ENCODE data around the gene ATG2B. TPM values are rescaled to one million over a fixed set of nuclear protein-coding genes. Genes with fewer than 3 reads are reported as not detected.

Gene ATG2B
- total and polyA plus RNA-seq, 2 donors (not counting 1 experiment from before 2014, with no cell fraction given): 15.0 to 30.9 TPM

DNA sequence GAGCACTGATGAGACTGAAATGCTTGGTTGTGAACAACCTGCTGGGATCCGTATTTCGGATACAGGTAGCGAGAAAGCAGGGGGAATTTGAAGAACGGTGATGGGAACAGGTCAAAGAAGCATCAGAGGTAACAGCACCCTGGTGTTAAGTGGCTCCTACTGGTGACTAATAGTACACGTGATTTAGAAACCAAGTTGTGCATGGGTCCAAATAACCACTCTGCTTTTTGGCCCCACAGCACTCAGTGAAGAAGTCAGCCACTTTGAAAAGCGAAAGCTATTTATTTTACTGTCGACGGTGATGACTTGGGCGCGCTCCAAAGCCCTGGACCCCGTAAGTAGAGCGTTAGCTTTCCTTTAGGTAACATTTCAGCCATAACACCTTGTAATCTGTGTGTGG lies 45.5 kb upstream of the ATG2B start:
- TF ChIP-seq EZH2 (IDR thresholded peaks at IDR 0.05; ENCODE audit: low read length, missing control alignments): no peak
- TF ChIP-seq, protein P1, sequence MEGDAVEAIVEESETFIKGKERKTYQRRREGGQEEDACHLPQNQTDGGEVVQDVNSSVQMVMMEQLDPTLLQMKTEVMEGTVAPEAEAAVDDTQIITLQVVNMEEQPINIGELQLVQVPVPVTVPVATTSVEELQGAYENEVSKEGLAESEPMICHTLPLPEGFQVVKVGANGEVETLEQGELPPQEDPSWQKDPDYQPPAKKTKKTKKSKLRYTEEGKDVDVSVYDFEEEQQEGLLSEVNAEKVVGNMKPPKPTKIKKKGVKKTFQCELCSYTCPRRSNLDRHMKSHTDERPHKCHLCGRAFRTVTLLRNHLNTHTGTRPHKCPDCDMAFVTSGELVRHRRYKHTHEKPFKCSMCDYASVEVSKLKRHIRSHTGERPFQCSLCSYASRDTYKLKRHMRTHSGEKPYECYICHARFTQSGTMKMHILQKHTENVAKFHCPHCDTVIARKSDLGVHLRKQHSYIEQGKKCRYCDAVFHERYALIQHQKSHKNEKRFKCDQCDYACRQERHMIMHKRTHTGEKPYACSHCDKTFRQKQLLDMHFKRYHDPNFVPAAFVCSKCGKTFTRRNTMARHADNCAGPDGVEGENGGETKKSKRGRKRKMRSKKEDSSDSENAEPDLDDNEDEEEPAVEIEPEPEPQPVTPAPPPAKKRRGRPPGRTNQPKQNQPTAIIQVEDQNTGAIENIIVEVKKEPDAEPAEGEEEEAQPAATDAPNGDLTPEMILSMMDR (conservative IDR thresholded peaks at IDR 0.05 in 1 of 2, IDR thresholded peaks at IDR 0.05 in 1 of 2; ENCODE audit: low read depth in 1 of 2, low read length in 2 of 2): no peak
- Histone ChIP-seq H3K4me1 (ENCODE audit: control insufficient read depth, extremely low read depth, insufficient read depth, low read length) (no peaks in the 10 kb centered on the region), H3K36me3 (ENCODE audit: control insufficient read depth, insufficient read depth, low read length) (no peaks in the 10 kb centered on the region), H3K27me3 (ENCODE audit: control insufficient read depth, insufficient read depth, low read length) (no peaks in the 10 kb centered on the region), H3K4me3 (replicated peaks in 1 of 4; ENCODE audit: control extremely low read depth in 1 of 4, insufficient read depth in 1 of 4, low read depth in 3 of 4, low read length in 4 of 4) (no peak overlapping the region), H2AFZ (ENCODE audit: low read length) (no peak overlapping the region), H3K9ac (ENCODE audit: insufficient read depth, low read length) (no peak overlapping the region), H3K9me3 (ENCODE audit: control insufficient read depth, insufficient read depth, low read depth, low read length) (no peaks in the 10 kb centered on the region), H4K20me1 (ENCODE audit: control insufficient read depth, extremely low read depth, insufficient read depth, low read length) (no peaks in the 10 kb centered on the region), H3K4me2 (ENCODE audit: extremely low read depth, insufficient read depth, low read length) (no peak overlapping the region), H3K27ac (ENCODE audit: insufficient read depth, low read length) (no peak overlapping the region), H3K79me2 (ENCODE audit: control insufficient read depth, insufficient read depth, low read length) (no peaks in the 10 kb centered on the region)
- DNase-seq (ENCODE audit: low read depth in 2 of 2): no peak

DNA sequence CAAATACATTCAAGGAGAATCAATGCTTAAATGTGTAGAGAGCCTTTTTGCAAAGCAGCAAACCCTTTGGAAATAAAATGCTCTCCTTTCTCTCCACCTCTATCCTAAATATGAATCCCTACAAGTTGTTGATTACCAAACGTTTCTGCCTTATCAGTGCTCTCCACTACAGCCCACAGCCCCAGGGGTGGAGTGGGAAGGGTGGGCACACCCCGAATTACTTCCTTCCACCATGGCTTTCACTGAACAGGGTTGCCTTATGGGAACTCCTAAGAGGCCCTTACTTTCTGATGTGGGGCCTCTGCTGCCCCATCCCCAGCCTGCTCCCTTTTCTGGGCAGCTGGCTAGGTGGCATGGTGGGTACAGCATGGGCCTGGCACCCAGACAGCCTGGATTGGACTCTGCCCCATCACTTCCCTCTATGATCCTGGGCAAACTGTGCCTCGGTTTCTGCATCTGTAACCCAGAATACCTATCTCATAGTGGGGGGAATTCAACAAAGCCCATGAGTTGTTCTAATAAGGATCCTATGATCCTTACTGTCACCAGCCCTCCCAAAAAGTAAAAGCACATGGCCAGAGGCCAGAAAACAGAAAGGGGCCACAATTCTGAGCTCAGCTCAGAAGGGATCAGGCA lies 44.9 kb upstream of the ATG2B start:
- TF ChIP-seq, protein P1 (conservative IDR thresholded peaks at IDR 0.05 in 1 of 2, IDR thresholded peaks at IDR 0.05 in 1 of 2; ENCODE audit: low read depth in 1 of 2, low read length in 2 of 2): no peak
- TF ChIP-seq EZH2 (IDR thresholded peaks at IDR 0.05; ENCODE audit: low read length, missing control alignments): no peak
- Histone ChIP-seq H3K9me3 (ENCODE audit: control insufficient read depth, insufficient read depth, low read depth, low read length) (no peaks in the 10 kb centered on the region), H3K36me3 (ENCODE audit: control insufficient read depth, insufficient read depth, low read length) (no peaks in the 10 kb centered on the region), H4K20me1 (ENCODE audit: control insufficient read depth, extremely low read depth, insufficient read depth, low read length) (no peaks in the 10 kb centered on the region), H3K4me2 (ENCODE audit: extremely low read depth, insufficient read depth, low read length) (no peak overlapping the region), H3K4me3 (replicated peaks in 1 of 4; ENCODE audit: control extremely low read depth in 1 of 4, insufficient read depth in 1 of 4, low read depth in 3 of 4, low read length in 4 of 4) (no peak overlapping the region), H3K4me1 (ENCODE audit: control insufficient read depth, extremely low read depth, insufficient read depth, low read length) (no peaks in the 10 kb centered on the region), H2AFZ (ENCODE audit: low read length) (no peak overlapping the region), H3K9ac (ENCODE audit: insufficient read depth, low read length) (no peak overlapping the region), H3K79me2 (ENCODE audit: control insufficient read depth, insufficient read depth, low read length) (no peaks in the 10 kb centered on the region), H3K27me3 (ENCODE audit: control insufficient read depth, insufficient read depth, low read length) (no peaks in the 10 kb centered on the region), H3K27ac (ENCODE audit: insufficient read depth, low read length) (no peak overlapping the region)
- no peak for DNase-seq (ENCODE audit: low read depth in 2 of 2)

DNA sequence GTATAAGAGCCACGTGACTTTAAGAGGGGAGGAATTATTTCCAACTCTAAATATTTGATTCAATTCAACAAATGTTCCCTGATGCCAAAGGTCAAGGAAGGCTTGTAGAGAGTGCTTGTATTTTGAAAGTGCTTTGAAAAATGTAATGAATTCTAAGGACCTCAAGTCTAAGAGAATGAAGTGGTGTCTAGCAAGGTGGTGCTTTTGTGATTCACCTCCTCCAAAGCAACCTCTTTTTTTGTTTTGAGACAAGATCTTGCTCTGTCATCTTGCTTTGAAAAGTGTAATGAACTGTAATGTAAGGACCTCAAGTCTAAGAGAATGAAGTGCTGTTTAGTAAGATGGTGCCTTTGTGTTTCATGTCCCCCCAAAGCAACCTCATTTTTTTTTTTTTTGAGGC lies 42.5 kb upstream of the ATG2B start:
- H3K4me1 ChIP-seq (ENCODE audit: control insufficient read depth, extremely low read depth, insufficient read depth, low read length): no peaks in the 10 kb centered on the region
- no peak overlapping the region for H3K4me2 ChIP-seq (ENCODE audit: extremely low read depth, insufficient read depth, low read length)
- no peak overlapping the region for H2AFZ ChIP-seq (ENCODE audit: low read length)
- no peak overlapping the region for H3K9ac ChIP-seq (ENCODE audit: insufficient read depth, low read length)
- H3K9me3 ChIP-seq (ENCODE audit: control insufficient read depth, insufficient read depth, low read depth, low read length): no peaks in the 10 kb centered on the region
- no peaks in the 10 kb centered on the region for H4K20me1 ChIP-seq (ENCODE audit: control insufficient read depth, extremely low read depth, insufficient read depth, low read length)
- H3K79me2 ChIP-seq (ENCODE audit: control insufficient read depth, insufficient read depth, low read length): no peaks in the 10 kb centered on the region
- H3K27ac ChIP-seq (ENCODE audit: insufficient read depth, low read length): no peak overlapping the region
- H3K36me3 ChIP-seq (ENCODE audit: control insufficient read depth, insufficient read depth, low read length): no peaks in the 10 kb centered on the region
- TF ChIP-seq, protein P1 (conservative IDR thresholded peaks at IDR 0.05 in 1 of 2, IDR thresholded peaks at IDR 0.05 in 1 of 2; ENCODE audit: low read depth in 1 of 2, low read length in 2 of 2): no peak
- no peak for TF ChIP-seq EZH2 (IDR thresholded peaks at IDR 0.05; ENCODE audit: low read length, missing control alignments)
- no peak for DNase-seq (ENCODE audit: low read depth in 2 of 2)
- H3K27me3 ChIP-seq (ENCODE audit: control insufficient read depth, insufficient read depth, low read length): peaks cover 3% of the 10 kb centered on the region
- no peak overlapping the region for H3K4me3 ChIP-seq (replicated peaks in 1 of 4; ENCODE audit: control extremely low read depth in 1 of 4, insufficient read depth in 1 of 4, low read depth in 3 of 4, low read length in 4 of 4)
